ENCODE data around the gene TMPRSS3. TPM values are rescaled to one million over a fixed set of nuclear protein-coding genes. Genes with fewer than 3 reads are reported as not detected.

The TMPRSS3 gene
- total and polyA plus RNA-seq, 10 donors: 0.22 to 6.0 (median 0.70) TPM; not detected in 1

DNA sequence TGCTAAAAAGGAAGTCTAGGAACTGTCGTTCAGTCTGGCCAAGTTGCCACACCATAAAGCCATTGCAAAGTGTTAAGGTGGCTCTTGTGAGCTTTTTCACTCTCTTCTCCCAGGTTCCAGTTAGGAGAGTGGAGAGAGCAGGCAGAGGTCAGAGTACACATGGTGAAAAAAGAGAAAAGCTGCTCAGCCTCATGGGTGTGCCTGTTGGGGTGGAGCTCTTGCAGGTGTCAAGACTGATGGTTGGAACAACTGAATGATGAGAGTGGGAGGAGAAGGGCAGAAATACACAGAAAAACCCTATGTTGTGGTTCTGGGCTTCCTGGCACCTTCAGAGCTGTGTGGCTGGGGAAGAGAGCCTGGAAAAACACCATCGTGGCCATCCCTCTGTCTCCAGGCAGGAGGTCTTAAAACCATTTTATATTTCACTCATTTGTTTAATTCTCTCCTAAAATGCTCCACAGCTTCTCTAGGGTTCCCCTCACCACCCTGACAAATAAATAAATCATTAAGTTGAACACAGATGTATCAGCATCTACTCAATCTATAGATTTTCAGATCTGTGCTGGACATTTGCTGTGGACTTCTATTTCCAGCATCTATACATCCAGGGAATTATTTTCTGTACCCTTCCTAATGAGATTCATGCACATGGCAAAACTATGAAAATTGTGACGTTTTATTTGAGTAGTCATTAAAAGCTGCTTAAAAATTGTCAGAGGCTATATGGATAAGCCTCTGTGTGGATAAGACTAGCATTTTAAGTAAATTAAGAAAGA lies 25.4 kb upstream of the TMPRSS3 start:
- intact Hi-C loops (cut with DNase I; ENCODE audit: low total_unique reads): no loop called here
- peaks cover 0 to 79% (median 21%) of the 10 kb centered on the region in 7 donors for H3K27me3 ChIP-seq (replicated peaks in 1 of 7)
- TF ChIP-seq POLR2A (IDR thresholded peaks at IDR 0.05): no peak
- TF ChIP-seq, protein P1, sequence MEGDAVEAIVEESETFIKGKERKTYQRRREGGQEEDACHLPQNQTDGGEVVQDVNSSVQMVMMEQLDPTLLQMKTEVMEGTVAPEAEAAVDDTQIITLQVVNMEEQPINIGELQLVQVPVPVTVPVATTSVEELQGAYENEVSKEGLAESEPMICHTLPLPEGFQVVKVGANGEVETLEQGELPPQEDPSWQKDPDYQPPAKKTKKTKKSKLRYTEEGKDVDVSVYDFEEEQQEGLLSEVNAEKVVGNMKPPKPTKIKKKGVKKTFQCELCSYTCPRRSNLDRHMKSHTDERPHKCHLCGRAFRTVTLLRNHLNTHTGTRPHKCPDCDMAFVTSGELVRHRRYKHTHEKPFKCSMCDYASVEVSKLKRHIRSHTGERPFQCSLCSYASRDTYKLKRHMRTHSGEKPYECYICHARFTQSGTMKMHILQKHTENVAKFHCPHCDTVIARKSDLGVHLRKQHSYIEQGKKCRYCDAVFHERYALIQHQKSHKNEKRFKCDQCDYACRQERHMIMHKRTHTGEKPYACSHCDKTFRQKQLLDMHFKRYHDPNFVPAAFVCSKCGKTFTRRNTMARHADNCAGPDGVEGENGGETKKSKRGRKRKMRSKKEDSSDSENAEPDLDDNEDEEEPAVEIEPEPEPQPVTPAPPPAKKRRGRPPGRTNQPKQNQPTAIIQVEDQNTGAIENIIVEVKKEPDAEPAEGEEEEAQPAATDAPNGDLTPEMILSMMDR (IDR thresholded peaks at IDR 0.05 in 8 of 11, conservative IDR thresholded peaks at IDR 0.05 in 3 of 11): no peak
- no peak for TF ChIP-seq POLR2AphosphoS5 (IDR thresholded peaks at IDR 0.05)
- peaks cover 0 to 22% (median 0%) of the 10 kb centered on the region in 6 donors for H3K36me3 ChIP-seq
- H3K4me3 ChIP-seq: no peak overlapping the region
- peak; percentile 2 for DNase-seq
- no peak overlapping the region for H3K27ac ChIP-seq
- 43 to 66% (median 61%) methylated on average over 3 of the region's 3 CpGs for WGBS, 5 donors
- H3K4me1 ChIP-seq: peaks cover 27 to 73% (median 42%) of the 10 kb centered on the region in 6 donors
- peaks cover 0 to 23% (median 3%) of the 10 kb centered on the region in 8 donors for H3K9me3 ChIP-seq

DNA sequence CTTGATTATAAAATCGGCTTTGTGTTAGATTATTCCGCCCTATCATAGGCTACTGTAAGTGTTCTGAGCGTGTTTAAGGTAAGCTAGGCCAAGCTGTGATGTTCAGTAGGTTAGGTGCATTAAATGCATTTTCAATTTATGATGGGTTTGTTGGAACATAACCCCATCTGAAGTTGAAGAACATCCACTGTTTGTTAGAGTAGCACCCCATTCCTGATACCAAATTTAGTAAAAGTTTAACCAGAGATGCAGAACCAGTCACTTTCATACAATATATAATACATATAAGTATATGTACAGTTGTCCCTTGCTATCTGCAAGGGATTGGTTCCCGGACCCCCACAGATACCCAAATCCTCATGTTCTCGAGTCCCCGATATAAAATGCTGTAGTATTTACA lies 24.0 kb upstream of the TMPRSS3 start:
- H3K27ac ChIP-seq: no peak overlapping the region
- WGBS, 5 donors: 93 to 97% (median 95%) methylated on average over 6 of the region's 6 CpGs

DNA sequence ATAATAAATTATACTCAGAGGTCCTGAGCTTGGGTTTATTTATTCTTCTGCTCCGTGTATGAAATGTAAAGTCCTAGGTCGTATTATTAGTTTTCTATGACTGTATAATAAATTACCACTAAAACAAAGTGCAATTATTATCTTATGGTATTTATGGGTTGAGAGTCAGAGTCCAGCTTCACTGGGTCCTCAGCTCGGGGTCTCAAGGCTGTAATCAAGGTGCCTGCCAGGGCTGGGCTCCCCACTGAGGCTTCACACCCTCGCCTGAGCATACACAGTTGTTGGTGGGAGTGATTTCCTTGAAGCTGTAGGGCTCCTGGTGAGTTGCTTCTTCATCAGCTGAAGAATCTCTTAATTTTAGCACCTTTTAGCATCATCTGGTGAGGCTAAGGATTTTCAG lies 23.0 kb upstream of the TMPRSS3 start:
- H3K27me3 ChIP-seq (replicated peaks in 1 of 7): peaks cover 0 to 89% (median 21%) of the 10 kb centered on the region in 7 donors
- no peak overlapping the region for H3K4me3 ChIP-seq
- peaks cover 0 to 22% (median 0%) of the 10 kb centered on the region in 6 donors for H3K36me3 ChIP-seq
- WGBS, 5 donors: 64 to 85% (median 75%) methylated on average over 4 of the region's 4 CpGs
- no peak for TF ChIP-seq POLR2AphosphoS5 (IDR thresholded peaks at IDR 0.05)
- TF ChIP-seq, protein P1 (IDR thresholded peaks at IDR 0.05 in 8 of 11, conservative IDR thresholded peaks at IDR 0.05 in 3 of 11): no peak
- TF ChIP-seq POLR2A (IDR thresholded peaks at IDR 0.05): no peak
- H3K9me3 ChIP-seq: peaks cover 0 to 23% (median 3%) of the 10 kb centered on the region in 8 donors
- H3K27ac ChIP-seq: no peak overlapping the region
- intact Hi-C loops (cut with DNase I; ENCODE audit: low total_unique reads): no loop called here
- DNase-seq: peak; percentile 28
- peaks cover 9 to 73% (median 41%) of the 10 kb centered on the region in 6 donors for H3K4me1 ChIP-seq

More for the DNA sequence above, 24.0 kb upstream of the TMPRSS3 start:
- H3K4me1 ChIP-seq: peaks cover 16 to 73% (median 41%) of the 10 kb centered on the region in 6 donors
- intact Hi-C loops (cut with DNase I; ENCODE audit: low total_unique reads): no loop called here
- peaks cover 0 to 23% (median 3%) of the 10 kb centered on the region in 8 donors for H3K9me3 ChIP-seq
- H3K4me3 ChIP-seq: no peak overlapping the region
- TF ChIP-seq POLR2AphosphoS5 (IDR thresholded peaks at IDR 0.05) (no peak), POLR2A (IDR thresholded peaks at IDR 0.05) (no peak)
- TF ChIP-seq, protein P1 (IDR thresholded peaks at IDR 0.05 in 8 of 11, conservative IDR thresholded peaks at IDR 0.05 in 3 of 11): no peak
- H3K27me3 ChIP-seq (replicated peaks in 1 of 7): peaks cover 0 to 92% (median 21%) of the 10 kb centered on the region in 7 donors
- H3K36me3 ChIP-seq: peaks cover 0 to 22% (median 0%) of the 10 kb centered on the region in 6 donors
- DNase-seq: peak; percentile 2

DNA sequence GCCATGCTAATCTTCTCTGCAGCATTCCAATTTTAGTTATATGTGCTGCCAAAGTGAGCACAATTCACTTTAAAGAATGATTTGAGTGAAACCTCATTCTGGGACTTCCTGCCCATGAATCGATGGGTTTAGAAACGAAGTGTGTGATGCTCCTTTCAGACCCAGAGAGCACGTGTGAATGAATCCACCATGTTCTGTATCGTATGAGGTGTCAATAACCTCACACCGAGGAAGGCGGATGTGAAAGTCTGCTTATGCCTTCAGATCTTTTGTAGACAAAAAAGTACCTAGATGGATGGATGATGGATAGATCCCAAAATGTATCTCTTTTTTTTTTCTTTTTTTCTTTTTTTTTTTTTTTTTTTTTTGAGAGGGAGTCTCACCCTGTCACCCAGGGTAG lies 21.7 kb upstream of the TMPRSS3 start:
- no peak for DNase-seq
- H3K4me3 ChIP-seq: no peak overlapping the region
- TF ChIP-seq POLR2AphosphoS5 (IDR thresholded peaks at IDR 0.05) (no peak), POLR2A (IDR thresholded peaks at IDR 0.05) (no peak)
- TF ChIP-seq, protein P1 (IDR thresholded peaks at IDR 0.05 in 8 of 11, conservative IDR thresholded peaks at IDR 0.05 in 3 of 11): no peak
- H3K27ac ChIP-seq: no peak overlapping the region
- H3K4me1 ChIP-seq: peaks cover 2 to 71% (median 33%) of the 10 kb centered on the region in 6 donors
- peaks cover 0 to 30% (median 0%) of the 10 kb centered on the region in 6 donors for H3K36me3 ChIP-seq
- peaks cover 0 to 88% (median 17%) of the 10 kb centered on the region in 7 donors for H3K27me3 ChIP-seq (replicated peaks in 1 of 7)
- WGBS, 5 donors: 60 to 73% (median 65%) methylated on average over 6 of the region's 6 CpGs
- intact Hi-C loops (cut with DNase I; ENCODE audit: low total_unique reads): no loop called here
- H3K9me3 ChIP-seq: peaks cover 0 to 23% (median 3%) of the 10 kb centered on the region in 8 donors

All from spleen (tissue), 11 donors.